Lower leg skin (tissue), 4 donors: ENCODE results near the gene OSGEP. TPM values are rescaled to one million over a fixed set of nuclear protein-coding genes. Genes with fewer than 3 reads are reported as not detected.

Experiments
- DNase-seq, 2 donors: peaks; one replicate each; pipeline ENCODE4 v3.0.0-alpha.2; 2019; ENCODE audit warnings: low spot score in 2 of 2
- H3K4me3 ChIP-seq: fragments of 200-600 bp; sonication (generic); 2 replicates; pipeline ENCODE4 v1.5.1; 2017; ENCODE audit warnings: mild to moderate bottlenecking, low read depth; ENCODE audit not compliant: poor library complexity, severe bottlenecking
- POLR2A ChIP-seq, 2 donors: fragments of 450-650 bp; IDR thresholded peaks; one replicate each; pipeline ENCODE4 v1.6.1; 2016 to 2017; ENCODE audit warnings: antibody characterized with exemption in 2 of 2, mild to moderate bottlenecking in 1 of 2, moderate library complexity in 1 of 2
- WGBS, 2 donors: methylation state at CpG; one replicate each; pipeline ENCODE4 v1.1.5; 2018; 5-methylcytosine and 5-hydroxymethylcytosine counted together
- intact Hi-C: fragments of 100-400 bp; cut with DNase I; formaldehyde crosslinking; loops from one replicate; pipeline ENCODE4 v1.15.0; 2023; ENCODE audit warnings: low total_unique reads
- total RNA-seq, 4 donors: library from RNA; depleted of rRNA; stranded (reverse); fragments of >200 nt; gene quantifications; one replicate each; pipeline ENCODE4 v1.1.0, GENCODE V29; 2016
- TF ChIP-seq, protein P1 (sequence below), 3 donors: fragments of 450-650 bp; IDR thresholded peaks; one replicate each; pipeline ENCODE4 v1.5.1; 2016; ENCODE audit warnings: antibody characterized with exemption in 3 of 3, mild to moderate bottlenecking in 3 of 3, moderate library complexity in 2 of 3

Gene OSGEP
- total RNA-seq, 4 donors from 2014 or later, result 13.8 to 54.5 (median 35.8) TPM

DNA sequence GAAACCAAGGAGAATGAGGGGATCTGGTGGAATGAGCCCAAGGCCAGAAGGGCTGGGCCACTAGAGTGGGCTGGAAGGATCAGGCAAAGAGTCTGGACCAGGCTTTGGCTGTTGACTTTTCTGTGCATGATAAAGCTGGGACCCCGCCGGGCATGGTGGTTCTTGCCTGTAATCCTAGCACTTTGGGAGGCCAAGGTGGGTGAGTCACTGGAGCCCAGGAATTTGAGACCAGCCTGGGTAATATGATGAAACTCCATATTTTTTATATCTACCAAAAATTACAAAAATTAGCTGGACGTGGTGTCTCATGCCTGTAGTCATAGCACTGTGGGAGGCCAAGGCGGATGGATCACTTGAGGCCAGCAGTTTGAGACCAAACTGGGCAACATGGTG, 18.3 kb downstream of the OSGEP start:
- intact Hi-C loops, result no loop called here
- TF ChIP-seq, protein P1, sequence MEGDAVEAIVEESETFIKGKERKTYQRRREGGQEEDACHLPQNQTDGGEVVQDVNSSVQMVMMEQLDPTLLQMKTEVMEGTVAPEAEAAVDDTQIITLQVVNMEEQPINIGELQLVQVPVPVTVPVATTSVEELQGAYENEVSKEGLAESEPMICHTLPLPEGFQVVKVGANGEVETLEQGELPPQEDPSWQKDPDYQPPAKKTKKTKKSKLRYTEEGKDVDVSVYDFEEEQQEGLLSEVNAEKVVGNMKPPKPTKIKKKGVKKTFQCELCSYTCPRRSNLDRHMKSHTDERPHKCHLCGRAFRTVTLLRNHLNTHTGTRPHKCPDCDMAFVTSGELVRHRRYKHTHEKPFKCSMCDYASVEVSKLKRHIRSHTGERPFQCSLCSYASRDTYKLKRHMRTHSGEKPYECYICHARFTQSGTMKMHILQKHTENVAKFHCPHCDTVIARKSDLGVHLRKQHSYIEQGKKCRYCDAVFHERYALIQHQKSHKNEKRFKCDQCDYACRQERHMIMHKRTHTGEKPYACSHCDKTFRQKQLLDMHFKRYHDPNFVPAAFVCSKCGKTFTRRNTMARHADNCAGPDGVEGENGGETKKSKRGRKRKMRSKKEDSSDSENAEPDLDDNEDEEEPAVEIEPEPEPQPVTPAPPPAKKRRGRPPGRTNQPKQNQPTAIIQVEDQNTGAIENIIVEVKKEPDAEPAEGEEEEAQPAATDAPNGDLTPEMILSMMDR (IDR thresholded peaks at IDR 0.05), result no peak
- no peak overlapping the region for H3K4me3 ChIP-seq
- 86% methylated on average over 4 of the region's 4 CpGs for WGBS, 2 donors
- peak in 1 of 2 donors; percentile 46 for DNase-seq

DNA sequence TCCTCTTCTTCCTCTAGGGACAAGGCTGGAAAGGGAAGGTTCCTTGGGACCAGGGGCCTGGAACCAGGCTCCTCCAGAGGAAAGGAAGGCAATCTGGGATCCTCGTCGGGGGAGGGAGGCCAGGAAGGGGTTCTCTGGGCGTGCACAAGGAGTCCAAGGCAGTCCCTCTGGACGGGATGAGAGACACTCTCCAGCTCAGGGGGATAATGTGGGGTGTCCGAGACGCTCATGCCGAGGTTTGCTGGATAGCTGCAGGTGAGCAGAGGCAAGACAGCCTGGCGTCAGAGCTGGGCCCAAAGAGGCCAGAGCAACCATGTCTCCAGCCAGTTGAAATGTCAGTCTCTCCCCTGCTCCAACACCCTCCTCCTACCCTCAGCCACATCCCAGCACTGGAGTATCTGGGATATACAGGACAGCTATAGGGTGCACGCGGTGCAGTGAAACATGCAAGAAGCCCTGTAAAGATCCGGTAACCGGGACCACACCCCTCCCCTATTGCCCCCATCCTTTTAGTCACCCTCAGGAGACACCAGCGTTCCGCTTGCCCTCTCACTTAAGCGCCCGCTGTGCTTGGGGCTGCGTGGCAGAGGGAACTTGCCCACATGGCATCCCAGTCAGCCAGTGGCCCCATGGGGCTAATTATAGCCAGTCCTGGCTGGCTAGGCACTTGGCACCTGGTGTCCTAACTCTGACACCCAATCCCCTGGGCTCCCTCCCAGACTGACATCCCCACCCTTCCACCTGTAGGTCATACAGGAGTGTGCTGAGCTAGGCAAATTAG, 18.8 kb downstream of the OSGEP start, which contains the start of gene KLHL33:
Gene KLHL33, minus strand, starts transcription at position 585 of the 781 bp plus-strand sequence. Its CDS starts 355 bp downstream, at position 230.
- peak in 1 of 2 donors; percentile 60 for DNase-seq
- 81 to 82% methylated on average over 17 of the region's 17 CpGs for WGBS, 2 donors
- intact Hi-C loops, result no loop called here

DNA sequence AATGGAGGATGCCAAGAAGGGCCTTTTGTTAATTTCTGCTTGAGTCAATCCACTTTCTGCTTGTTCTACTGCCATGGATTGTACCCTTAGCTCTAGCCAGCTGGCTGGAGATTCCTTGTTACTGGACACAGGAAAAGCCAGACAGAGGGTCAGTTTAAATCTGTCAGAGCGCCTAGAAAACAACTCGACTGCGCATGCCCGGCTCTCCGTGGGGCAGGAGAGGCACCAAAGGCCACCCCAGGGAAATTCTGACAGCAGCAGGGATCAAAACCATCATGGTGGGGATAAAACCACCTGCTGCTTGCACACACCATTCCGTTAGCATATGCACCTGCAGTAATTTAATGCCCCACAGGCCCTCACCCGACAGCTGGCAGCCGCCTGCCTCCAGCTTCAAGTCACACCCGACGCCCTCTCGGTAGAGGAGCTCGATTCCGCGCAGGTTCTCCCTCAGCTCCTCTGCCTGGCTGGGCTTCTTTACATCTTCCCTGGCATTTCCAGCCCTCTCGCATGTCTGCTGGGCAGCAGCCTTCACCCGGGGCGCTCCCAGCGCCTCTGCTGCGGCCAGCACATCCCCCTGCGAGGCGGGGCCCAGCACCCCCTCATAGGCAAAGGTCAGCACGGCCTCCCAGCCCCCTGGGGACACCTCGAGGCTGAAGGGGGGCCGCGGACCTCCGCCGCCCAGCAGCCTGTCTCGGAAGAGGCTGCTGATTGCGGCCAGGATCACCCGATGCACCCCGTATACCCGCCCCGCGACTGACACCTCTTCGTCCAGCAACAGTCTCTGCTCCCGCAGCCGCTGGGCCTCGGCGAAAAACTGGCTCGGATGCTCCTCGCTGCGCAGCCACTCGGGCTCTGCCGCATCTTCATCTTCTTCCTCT, 19.7 kb downstream of the OSGEP start:
- TF ChIP-seq, protein P1 (IDR thresholded peaks at IDR 0.05), result no peak
- TF ChIP-seq POLR2A (IDR thresholded peaks at IDR 0.05), result no peak
- 36 to 42% methylated on average over 39 to 44 of the region's 44 CpGs for WGBS, 2 donors
- H3K4me3 ChIP-seq, result no peak overlapping the region
- DNase-seq, result peak in 1 of 2 donors; percentile 80
- intact Hi-C loops, result no loop called here

More for the DNA sequence above, 18.8 kb downstream of the OSGEP start, which contains the start of gene KLHL33:
- TF ChIP-seq, protein P1 (IDR thresholded peaks at IDR 0.05), result no peak
- TF ChIP-seq POLR2A (IDR thresholded peaks at IDR 0.05), result no peak
- H3K4me3 ChIP-seq, result no peak within 1 kb of the TSS

DNA sequence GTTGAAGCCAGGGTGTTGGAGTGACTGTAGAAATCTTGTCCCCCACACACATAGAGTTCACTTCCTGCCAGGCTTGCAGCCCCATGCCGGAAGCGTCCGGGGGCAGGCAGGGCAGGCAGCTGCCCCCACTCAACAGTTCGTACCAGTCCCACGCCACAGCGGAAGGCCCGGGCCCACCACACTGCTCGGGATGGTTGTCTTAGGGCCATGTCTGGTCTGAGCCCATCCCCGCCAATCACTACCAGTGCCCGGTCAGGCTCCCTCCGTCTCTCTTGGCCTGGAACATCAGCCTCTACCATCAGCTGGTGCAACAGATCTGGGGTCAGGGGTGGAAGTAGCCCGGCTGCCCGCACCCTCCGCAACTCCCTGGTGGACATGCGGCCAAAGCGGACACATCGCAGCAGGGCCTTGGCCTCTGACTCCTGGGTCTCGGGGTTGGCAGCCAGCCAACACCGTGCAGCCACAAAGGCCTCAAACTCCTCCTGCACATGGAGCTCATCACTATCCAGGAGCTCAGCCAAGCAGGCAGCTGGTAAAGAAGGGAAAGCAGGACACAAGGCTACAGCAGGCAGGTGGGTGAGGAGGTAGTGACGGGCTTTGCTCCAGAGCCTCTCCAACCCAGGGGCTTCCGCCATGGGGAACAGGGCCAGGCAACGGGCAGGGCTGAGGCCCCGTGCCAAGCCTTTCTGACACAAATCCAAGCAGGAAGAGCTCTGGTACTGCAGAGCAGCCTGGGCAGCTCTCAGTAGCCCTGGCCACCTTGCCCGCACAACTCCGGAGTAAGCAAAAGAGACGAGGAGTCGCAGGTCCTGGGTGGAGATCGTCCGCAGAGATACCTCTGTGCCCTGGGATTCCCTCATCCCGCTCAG, 24.6 kb downstream of the OSGEP start:
- WGBS, 2 donors, result 72 to 81% methylated on average over 28 to 30 of the region's 30 CpGs
- H3K4me3 ChIP-seq, result no peak overlapping the region
- intact Hi-C loops, result no loop called here

DNA sequence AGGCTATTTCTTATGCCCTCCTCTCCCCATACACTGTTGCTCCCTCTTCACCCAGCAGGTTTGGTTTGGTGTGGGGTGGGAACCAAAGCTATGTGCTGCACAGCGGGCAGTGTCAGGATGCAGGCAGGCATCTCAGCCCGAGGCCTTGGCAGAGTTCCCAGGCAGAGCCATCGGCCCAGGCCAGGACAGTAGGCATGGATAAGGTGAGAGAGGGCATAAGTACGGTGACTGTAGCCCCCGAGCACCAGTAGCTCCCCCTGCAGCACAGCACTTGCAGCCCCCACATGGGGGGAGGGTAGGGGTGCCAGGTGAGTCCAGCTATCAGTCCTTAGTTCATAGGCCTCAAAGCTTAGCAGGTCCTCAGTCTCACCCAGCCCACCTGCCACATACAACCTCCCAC, 25.8 kb downstream of the OSGEP start:
- no peak for TF ChIP-seq POLR2A (IDR thresholded peaks at IDR 0.05)
- TF ChIP-seq, protein P1 (IDR thresholded peaks at IDR 0.05), result no peak
- 50 to 53% methylated on average over 5 of the region's 5 CpGs for WGBS, 2 donors
- no peak for DNase-seq
- intact Hi-C loops, result no loop called here
- no peak overlapping the region for H3K4me3 ChIP-seq

More for the DNA sequence above, 24.6 kb downstream of the OSGEP start:
- no peak for DNase-seq
- TF ChIP-seq, protein P1 (IDR thresholded peaks at IDR 0.05), result no peak
- no peak for TF ChIP-seq POLR2A (IDR thresholded peaks at IDR 0.05)
